Measurements from ENCODE around the gene LIG4. TPM values are rescaled to one million over a fixed set of nuclear protein-coding genes. Genes with fewer than 3 reads are reported as not detected.

Gene LIG4
- total and polyA plus RNA-seq, 9 of the 15 experiments (the other 6 are each of a cell fraction or from before 2014, with no cell fraction given) = 1.5 to 7.8 (median 5.1) TPM

- TF ChIP-seq, protein P1, sequence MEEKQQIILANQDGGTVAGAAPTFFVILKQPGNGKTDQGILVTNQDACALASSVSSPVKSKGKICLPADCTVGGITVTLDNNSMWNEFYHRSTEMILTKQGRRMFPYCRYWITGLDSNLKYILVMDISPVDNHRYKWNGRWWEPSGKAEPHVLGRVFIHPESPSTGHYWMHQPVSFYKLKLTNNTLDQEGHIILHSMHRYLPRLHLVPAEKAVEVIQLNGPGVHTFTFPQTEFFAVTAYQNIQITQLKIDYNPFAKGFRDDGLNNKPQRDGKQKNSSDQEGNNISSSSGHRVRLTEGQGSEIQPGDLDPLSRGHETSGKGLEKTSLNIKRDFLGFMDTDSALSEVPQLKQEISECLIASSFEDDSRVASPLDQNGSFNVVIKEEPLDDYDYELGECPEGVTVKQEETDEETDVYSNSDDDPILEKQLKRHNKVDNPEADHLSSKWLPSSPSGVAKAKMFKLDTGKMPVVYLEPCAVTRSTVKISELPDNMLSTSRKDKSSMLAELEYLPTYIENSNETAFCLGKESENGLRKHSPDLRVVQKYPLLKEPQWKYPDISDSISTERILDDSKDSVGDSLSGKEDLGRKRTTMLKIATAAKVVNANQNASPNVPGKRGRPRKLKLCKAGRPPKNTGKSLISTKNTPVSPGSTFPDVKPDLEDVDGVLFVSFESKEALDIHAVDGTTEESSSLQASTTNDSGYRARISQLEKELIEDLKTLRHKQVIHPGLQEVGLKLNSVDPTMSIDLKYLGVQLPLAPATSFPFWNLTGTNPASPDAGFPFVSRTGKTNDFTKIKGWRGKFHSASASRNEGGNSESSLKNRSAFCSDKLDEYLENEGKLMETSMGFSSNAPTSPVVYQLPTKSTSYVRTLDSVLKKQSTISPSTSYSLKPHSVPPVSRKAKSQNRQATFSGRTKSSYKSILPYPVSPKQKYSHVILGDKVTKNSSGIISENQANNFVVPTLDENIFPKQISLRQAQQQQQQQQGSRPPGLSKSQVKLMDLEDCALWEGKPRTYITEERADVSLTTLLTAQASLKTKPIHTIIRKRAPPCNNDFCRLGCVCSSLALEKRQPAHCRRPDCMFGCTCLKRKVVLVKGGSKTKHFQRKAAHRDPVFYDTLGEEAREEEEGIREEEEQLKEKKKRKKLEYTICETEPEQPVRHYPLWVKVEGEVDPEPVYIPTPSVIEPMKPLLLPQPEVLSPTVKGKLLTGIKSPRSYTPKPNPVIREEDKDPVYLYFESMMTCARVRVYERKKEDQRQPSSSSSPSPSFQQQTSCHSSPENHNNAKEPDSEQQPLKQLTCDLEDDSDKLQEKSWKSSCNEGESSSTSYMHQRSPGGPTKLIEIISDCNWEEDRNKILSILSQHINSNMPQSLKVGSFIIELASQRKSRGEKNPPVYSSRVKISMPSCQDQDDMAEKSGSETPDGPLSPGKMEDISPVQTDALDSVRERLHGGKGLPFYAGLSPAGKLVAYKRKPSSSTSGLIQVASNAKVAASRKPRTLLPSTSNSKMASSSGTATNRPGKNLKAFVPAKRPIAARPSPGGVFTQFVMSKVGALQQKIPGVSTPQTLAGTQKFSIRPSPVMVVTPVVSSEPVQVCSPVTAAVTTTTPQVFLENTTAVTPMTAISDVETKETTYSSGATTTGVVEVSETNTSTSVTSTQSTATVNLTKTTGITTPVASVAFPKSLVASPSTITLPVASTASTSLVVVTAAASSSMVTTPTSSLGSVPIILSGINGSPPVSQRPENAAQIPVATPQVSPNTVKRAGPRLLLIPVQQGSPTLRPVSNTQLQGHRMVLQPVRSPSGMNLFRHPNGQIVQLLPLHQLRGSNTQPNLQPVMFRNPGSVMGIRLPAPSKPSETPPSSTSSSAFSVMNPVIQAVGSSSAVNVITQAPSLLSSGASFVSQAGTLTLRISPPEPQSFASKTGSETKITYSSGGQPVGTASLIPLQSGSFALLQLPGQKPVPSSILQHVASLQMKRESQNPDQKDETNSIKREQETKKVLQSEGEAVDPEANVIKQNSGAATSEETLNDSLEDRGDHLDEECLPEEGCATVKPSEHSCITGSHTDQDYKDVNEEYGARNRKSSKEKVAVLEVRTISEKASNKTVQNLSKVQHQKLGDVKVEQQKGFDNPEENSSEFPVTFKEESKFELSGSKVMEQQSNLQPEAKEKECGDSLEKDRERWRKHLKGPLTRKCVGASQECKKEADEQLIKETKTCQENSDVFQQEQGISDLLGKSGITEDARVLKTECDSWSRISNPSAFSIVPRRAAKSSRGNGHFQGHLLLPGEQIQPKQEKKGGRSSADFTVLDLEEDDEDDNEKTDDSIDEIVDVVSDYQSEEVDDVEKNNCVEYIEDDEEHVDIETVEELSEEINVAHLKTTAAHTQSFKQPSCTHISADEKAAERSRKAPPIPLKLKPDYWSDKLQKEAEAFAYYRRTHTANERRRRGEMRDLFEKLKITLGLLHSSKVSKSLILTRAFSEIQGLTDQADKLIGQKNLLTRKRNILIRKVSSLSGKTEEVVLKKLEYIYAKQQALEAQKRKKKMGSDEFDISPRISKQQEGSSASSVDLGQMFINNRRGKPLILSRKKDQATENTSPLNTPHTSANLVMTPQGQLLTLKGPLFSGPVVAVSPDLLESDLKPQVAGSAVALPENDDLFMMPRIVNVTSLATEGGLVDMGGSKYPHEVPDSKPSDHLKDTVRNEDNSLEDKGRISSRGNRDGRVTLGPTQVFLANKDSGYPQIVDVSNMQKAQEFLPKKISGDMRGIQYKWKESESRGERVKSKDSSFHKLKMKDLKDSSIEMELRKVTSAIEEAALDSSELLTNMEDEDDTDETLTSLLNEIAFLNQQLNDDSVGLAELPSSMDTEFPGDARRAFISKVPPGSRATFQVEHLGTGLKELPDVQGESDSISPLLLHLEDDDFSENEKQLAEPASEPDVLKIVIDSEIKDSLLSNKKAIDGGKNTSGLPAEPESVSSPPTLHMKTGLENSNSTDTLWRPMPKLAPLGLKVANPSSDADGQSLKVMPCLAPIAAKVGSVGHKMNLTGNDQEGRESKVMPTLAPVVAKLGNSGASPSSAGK (IDR thresholded peaks at IDR 0.05) = peak; percentile 24; the same call in 1 of the 2 replicates
- TF ChIP-seq ZNF408 (CRISPR knock-in tag; IDR thresholded peaks at IDR 0.05; ENCODE audit: low read depth) = no peak
- no peak for TF ChIP-seq ZNF212 (CRISPR knock-in tag; IDR thresholded peaks at IDR 0.05)
- peak; percentile 50 for TF ChIP-seq MYC (IDR thresholded peaks at IDR 0.05; ENCODE audit: low read depth, low read length)
- peak; percentile 31; the same call in 1 of the 2 replicates for TF ChIP-seq MYC (CRISPR knock-in tag; IDR thresholded peaks at IDR 0.05; ENCODE audit: borderline replicate concordance, low read depth)
- TF ChIP-seq NCOA4 (IDR thresholded peaks at IDR 0.05; ENCODE audit: partially characterized antibody) = no peak
- TF ChIP-seq SRSF3 (IDR thresholded peaks at IDR 0.05; ENCODE audit: insufficient read depth, low read length) = no peak
- TF ChIP-seq, protein P2, sequence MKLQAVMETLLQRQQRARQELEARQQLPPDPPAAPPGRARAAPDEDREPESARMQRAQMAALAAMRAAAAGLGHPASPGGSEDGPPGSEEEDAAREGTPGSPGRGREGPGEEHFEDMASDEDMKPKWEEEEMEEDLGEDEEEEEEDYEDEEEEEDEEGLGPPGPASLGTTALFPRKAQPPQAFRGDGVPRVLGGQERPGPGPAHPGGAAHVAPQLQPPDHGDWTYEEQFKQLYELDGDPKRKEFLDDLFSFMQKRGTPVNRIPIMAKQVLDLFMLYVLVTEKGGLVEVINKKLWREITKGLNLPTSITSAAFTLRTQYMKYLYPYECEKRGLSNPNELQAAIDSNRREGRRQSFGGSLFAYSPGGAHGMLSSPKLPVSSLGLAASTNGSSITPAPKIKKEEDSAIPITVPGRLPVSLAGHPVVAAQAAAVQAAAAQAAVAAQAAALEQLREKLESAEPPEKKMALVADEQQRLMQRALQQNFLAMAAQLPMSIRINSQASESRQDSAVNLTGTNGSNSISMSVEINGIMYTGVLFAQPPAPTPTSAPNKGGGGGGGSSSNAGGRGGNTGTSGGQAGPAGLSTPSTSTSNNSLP (IDR thresholded peaks at IDR 0.05; ENCODE audit: borderline replicate concordance, low read depth, low read length) = no peak
- no peak for TF ChIP-seq ZMIZ1 (IDR thresholded peaks at IDR 0.05; ENCODE audit: low read depth in 2 of 2, low read length in 2 of 2)
These were observed 3.0 kb upstream of the LIG4 start, which contains the start of gene ABHD13 (continued) for GRCh38 chr13:108218044-108218974.
